ENCODE measurements around the gene TAPT1. TPM values are rescaled to one million over a fixed set of nuclear protein-coding genes. Genes with fewer than 3 reads are reported as not detected.

Gene TAPT1
- total and polyA plus RNA-seq, 2 of the 13 experiments (the other 11 are each of a cell fraction or from before 2014, with no cell fraction given) = 24.5 to 25.3 TPM

DNA sequence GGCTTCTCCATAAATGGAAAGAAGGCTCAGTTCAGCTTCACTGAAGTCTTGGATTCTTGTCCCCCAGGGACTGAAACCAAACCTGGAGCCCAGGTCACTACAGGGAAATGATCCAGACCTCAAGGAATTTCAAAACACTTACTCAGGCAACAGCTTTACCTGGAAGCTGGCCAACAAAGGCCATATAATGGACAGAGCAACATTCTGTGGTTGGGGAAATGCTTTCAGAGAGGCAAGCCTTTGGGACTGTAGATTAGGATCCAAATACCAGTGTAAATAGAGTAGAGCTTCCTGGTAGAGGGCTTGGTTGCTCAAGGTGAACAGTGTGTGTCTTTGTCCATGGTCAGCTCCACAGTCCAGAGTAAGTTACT, 85.4 kb downstream of the TAPT1 start (continued):
- TF ChIP-seq HOXA9 (CRISPR knock-in tag; IDR thresholded peaks at IDR 0.05; ENCODE audit: borderline replicate concordance) (no peak), SIN3B (IDR thresholded peaks at IDR 0.05; ENCODE audit: low read length) (no peak), EZH2 (conservative IDR thresholded peaks at IDR 0.05; ENCODE audit: low read depth, low read length) (no peak), ZNF670 (CRISPR knock-in tag; IDR thresholded peaks at IDR 0.05; ENCODE audit: borderline replicate concordance) (no peak), NFYB (CRISPR knock-in tag; IDR thresholded peaks at IDR 0.05) (no peak), AKAP8 (CRISPR knock-in tag; IDR thresholded peaks at IDR 0.05) (no peak), TAF15 (IDR thresholded peaks at IDR 0.05; ENCODE audit: low read depth, low read length, poor library complexity, severe bottlenecking) (no peak), ZSCAN25 (CRISPR knock-in tag; IDR thresholded peaks at IDR 0.05) (no peak), ZNF136 (CRISPR knock-in tag; IDR thresholded peaks at IDR 0.05; ENCODE audit: low read depth) (no peak), JUN (CRISPR knock-in tag; IDR thresholded peaks at IDR 0.05) (no peak), ZNF24 (IDR thresholded peaks at IDR 0.05) (no peak), ETV5 (CRISPR knock-in tag; IDR thresholded peaks at IDR 0.05; ENCODE audit: borderline replicate concordance) (peak; percentile 69; the same call in 1 of the 2 replicates), ONECUT2 (CRISPR knock-in tag; IDR thresholded peaks at IDR 0.05) (no peak), MEIS1 (CRISPR knock-in tag; IDR thresholded peaks at IDR 0.05; ENCODE audit: borderline replicate concordance) (no peak), ZBTB8A (CRISPR knock-in tag; IDR thresholded peaks at IDR 0.05; ENCODE audit: borderline replicate concordance, low read depth) (no peak), MIER2 (CRISPR knock-in tag; IDR thresholded peaks at IDR 0.05) (0 out of 2 replicates have a peak, but pooled peaks have one; percentile 37)
- TF ChIP-seq, protein P1, sequence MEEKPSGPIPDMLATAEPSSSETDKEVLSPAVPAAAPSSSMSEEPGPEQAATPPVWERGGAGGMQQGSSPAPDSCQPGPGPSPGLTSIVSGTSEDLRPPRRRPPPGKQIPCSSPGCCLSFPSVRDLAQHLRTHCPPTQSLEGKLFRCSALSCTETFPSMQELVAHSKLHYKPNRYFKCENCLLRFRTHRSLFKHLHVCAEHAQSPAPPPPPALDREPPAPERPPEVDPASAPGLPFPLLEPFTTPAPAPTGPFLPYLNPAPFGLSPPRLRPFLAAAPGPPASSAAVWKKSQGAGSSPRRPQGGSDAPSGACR (CRISPR knock-in tag; IDR thresholded peaks at IDR 0.05) = no peak
- TF ChIP-seq, protein P2, sequence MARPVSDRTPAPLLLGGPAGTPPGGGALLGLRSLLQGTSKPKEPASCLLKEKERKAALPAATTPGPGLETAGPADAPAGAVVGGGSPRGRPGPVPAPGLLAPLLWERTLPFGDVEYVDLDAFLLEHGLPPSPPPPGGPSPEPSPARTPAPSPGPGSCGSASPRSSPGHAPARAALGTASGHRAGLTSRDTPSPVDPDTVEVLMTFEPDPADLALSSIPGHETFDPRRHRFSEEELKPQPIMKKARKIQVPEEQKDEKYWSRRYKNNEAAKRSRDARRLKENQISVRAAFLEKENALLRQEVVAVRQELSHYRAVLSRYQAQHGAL (CRISPR knock-in tag; IDR thresholded peaks at IDR 0.05; ENCODE audit: not compliant biosample characterization) = no peak
- TF ChIP-seq, protein P3, sequence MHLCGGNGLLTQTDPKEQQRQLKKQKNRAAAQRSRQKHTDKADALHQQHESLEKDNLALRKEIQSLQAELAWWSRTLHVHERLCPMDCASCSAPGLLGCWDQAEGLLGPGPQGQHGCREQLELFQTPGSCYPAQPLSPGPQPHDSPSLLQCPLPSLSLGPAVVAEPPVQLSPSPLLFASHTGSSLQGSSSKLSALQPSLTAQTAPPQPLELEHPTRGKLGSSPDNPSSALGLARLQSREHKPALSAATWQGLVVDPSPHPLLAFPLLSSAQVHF (CRISPR knock-in tag; IDR thresholded peaks at IDR 0.05) = no peak
- TF ChIP-seq, protein P4, sequence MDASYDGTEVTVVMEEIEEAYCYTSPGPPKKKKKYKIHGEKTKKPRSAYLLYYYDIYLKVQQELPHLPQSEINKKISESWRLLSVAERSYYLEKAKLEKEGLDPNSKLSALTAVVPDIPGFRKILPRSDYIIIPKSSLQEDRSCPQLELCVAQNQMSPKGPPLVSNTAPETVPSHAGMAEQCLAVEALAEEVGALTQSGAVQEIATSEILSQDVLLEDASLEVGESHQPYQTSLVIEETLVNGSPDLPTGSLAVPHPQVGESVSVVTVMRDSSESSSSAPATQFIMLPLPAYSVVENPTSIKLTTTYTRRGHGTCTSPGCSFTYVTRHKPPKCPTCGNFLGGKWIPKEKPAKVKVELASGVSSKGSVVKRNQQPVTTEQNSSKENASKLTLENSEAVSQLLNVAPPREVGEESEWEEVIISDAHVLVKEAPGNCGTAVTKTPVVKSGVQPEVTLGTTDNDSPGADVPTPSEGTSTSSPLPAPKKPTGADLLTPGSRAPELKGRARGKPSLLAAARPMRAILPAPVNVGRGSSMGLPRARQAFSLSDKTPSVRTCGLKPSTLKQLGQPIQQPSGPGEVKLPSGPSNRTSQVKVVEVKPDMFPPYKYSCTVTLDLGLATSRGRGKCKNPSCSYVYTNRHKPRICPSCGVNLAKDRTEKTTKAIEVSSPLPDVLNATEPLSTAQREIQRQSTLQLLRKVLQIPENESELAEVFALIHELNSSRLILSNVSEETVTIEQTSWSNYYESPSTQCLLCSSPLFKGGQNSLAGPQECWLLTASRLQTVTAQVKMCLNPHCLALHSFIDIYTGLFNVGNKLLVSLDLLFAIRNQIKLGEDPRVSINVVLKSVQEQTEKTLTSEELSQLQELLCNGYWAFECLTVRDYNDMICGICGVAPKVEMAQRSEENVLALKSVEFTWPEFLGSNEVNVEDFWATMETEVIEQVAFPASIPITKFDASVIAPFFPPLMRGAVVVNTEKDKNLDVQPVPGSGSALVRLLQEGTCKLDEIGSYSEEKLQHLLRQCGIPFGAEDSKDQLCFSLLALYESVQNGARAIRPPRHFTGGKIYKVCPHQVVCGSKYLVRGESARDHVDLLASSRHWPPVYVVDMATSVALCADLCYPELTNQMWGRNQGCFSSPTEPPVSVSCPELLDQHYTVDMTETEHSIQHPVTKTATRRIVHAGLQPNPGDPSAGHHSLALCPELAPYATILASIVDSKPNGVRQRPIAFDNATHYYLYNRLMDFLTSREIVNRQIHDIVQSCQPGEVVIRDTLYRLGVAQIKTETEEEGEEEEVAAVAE (CRISPR knock-in tag; IDR thresholded peaks at IDR 0.05; ENCODE audit: borderline replicate concordance) = no peak
- TF ChIP-seq, protein P5, sequence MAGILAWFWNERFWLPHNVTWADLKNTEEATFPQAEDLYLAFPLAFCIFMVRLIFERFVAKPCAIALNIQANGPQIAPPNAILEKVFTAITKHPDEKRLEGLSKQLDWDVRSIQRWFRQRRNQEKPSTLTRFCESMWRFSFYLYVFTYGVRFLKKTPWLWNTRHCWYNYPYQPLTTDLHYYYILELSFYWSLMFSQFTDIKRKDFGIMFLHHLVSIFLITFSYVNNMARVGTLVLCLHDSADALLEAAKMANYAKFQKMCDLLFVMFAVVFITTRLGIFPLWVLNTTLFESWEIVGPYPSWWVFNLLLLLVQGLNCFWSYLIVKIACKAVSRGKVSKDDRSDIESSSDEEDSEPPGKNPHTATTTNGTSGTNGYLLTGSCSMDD (CRISPR knock-in tag; IDR thresholded peaks at IDR 0.05) = no peak
- TF ChIP-seq, protein P6, sequence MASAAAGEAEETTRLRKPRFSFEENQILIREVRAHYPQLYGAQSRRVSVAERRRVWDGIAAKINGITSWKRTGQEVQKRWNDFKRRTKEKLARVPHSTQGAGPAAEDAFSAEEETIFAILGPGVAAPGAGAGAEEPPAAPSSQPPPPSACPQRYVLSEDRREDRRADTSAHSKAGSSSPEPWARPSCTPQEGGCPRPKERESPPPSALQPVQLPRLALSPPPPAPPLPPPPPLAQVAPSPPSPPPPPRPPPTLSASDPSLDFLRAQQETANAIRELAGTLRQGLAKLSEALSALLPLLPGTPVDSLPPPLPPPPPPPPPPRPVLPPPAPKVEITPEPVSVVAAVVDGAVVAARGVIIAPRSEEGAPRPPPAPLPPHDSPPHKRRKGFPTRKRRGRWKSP (CRISPR knock-in tag; IDR thresholded peaks at IDR 0.05) = no peak

Data from HepG2 (cell line).